Superior temporal gyrus (tissue), 1 donor: Measurements from ENCODE around the gene ITPR1.

Source experiments
- DNase-seq: peaks from one replicate; pipeline ENCODE4 v3.0.0-alpha.2; 2016; ENCODE audit errors: extremely low spot score

Gene ITPR1

DNA sequence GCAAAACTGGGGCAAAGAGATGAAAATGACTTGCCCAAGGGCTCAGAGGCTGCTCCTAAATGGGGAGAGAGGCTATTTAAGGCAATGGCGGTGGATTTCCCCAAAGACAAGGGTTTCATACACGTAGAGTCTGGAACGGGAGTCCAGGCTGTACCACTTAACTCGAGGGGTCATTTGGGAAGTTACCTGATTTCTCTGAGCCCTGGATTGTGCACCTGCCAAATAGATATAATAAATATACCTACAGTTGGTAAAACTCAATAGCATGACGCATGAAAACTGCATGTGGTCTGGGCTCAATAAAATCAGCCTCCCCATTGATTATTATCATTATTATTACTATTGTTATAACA lies 1.3 kb upstream of the ITPR1 start:
- no peak for DNase-seq

DNA sequence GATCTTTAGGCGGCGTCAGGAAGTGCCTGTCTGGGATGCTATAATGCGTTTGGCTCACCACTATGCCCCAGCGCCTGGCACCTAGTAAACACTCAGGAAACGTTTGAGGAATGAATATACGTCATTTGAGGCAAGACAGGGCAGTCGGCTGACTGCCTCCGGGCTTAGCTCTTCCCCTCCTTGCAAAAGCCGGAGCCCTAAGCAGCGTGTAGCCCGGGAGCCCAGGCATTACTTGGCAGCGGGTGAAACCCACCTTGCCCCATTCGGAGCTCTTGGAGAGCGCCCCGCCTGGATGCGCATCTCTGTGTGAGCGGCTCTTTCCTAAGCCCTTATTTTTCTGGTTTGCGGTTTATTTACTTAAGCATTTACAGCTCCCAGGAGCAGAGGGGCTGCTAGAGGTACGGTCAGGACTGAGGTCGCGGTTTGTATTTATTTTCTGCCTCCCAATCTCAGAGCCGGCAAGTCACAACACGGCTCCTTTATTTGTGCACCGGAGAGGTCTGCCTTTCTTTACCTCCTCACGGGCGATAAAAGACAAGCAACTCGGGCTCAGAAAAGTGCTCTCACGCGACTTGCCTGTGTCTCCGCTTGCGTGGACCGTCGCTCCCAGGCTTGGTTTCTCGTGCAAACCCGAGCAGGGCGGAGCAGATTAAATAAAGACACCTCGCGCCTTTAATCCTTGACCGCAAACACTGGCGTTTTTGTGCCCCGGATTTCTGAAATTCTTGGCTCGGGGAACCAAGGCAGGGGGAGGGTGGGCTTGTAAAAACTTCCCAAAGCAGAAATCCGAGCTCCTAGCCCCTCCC lies 737 bp upstream of the ITPR1 start:
- peak; percentile 56 for DNase-seq

DNA sequence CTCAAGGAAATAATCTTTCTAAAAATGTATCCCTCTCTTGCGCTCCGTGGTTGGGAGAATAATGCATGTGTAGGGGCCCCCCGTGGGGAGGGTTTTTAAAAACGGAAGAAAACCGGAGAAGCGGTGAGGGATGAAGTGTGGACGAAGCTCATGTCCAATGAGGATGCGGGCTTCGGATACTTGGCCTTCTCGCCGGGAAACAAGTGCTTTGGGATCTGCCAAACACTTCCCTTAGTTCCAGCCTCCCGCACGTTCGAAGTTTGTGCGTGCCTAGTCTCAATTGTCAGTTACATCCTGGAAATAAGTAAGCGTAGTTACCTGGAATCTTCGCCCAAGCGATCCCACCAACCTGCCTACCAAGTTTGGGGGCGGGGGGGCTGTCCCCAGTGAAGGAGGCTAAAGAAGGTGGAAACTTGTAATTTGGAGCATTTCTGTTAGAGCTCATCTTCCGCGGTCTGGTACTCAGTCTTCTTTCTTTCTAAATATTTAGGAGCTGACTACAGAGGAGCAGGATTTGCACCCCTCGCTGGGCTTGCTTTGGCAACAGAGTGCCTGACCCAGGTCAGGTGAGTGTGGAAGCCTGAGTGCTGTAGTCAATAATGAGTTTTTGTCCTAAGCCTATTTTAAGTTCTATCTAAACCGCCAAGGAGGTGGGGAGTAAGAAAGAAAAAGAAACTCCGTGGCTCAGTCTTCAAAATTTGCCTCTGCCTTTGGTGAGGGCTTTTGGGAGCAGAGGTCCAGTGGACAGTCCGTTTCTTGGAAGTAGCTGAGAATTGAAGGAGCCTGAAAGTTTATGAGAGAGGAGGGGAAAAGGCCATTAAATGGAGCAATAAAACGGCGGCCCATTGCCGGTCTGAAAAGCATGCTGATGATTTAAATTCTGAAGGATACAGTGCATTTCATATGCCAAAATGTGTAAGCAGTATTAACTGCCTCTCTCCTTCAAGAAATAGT lies 1.1 kb downstream of the ITPR1 start:
- DNase-seq, result peak; percentile 49

DNA sequence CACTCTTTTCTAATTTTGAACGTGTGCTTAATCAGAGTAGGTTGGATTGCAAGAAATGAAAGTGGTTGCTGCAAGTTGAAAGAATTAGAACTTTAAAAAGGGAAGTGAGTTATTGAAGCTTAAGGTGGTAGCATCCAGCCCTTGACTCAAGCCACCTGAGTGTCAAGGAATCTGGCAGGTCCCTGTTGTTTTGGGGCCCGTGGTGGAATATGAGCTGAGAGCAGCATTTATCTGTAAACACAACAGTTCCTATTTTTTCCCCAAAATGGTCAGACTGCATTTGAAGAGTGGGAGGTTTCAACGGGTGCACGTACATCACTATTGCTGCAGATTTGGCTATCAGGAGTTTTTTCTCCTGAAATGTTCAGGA lies 1.7 kb downstream of the ITPR1 start:
- no peak for DNase-seq

DNA sequence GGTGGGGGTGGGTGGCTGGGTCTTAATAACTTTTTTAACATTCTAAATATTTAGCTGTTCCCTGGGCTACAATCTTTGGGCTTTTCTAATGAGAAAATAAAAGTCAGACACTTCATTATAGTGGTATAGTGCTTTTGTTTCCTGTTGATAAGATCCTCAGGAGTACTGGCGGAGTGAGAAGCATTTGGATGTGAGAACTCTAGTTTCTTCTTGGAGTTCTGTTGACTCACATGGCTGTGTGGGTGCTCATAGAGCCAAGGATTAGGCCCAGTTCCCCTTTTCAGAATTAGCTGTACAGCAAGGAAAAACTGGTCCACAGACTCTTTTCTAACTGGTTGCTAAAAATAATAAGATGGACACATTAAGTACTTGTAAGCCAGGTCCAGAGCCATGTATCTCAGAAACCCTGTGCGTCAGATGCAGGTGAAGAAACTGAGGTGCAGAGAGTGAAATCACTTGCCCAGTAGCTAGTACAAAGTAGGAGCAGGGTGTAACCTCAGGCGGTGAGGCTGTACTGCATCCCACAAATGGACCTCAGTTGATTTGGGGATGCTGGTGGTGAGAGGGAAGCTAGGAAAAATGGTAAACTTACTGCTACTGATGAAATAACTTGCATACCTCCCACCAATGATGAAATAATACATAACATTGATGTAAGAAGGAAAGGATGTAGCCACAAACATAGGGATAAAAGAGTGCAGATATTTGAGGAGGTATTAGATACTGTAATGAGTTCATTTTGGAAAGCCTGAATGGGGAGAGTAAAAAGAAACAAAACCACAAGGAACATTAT lies 2.3 kb downstream of the ITPR1 start:
- DNase-seq, result peak; percentile 67

DNA sequence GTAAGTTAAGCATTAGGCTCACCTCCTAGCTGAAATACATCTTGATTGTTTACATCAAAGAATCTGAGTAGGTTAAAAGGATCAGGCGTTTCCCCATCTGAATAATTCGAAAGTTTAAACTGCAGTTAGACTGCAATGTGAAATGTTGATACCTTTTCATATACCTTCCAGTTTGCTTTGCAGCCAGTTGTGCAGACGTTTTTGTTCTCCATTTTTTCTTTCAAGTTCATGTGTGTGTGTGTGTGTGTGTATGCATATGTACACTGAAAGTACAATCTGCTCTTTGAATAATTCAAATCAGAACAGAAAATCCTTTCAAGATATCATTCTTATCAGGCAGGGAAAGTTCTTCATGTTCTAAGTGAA lies 2.9 kb downstream of the ITPR1 start:
- no peak for DNase-seq

DNA sequence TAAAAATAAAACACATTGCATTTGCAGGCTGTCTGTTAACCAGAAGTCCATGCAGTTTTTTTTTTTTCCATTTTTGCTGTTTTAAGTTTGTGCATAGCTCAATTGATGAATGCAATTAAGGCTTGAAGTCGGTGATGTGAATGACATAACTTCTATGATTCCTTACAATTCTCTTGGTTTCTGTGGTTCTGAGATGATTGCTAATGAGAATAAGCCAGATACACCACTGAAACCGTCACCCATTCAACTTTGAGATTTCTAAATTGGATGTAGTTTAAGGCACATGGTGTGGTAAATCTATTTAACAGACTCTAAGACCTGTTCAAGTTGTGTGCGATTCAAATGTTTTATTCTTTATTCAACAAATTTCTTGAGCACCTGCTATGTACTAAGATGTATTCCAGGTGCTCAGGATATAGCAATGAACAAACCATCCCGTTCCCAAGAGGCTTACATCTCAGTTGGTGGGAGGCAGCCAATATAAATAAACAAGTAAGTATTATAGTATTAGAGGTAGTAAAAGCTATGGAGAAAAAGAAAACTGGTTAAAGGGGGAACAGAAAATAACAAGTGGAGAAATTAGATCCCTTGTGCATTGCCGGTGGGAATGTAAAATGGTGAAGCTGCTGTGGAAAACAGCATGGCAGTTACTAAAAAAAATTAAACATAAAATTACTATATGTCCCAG lies 4.0 kb downstream of the ITPR1 start:
- DNase-seq, result no peak

DNA sequence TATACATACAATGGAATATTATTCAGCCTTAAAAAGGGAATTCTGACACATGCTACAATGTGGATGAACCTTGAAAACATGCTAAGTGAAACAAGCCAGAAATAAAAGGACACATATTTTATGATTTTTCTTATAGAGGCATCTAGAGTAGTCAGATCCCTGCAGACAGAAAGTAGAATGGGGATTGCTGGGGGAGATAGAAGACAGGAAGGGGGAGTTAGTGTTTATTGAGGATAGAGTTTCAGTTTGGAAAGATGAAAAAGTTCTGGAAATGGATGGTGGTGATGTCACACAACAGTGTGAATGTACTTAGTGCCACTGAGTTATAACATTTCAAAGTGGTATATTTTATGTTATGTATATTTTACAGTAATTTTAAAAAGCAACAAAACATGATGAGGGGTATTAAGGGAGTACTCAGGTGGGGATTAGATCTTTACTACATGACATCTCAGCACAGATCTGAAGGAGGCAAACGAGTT lies 4.7 kb downstream of the ITPR1 start:
- no peak for DNase-seq

DNA sequence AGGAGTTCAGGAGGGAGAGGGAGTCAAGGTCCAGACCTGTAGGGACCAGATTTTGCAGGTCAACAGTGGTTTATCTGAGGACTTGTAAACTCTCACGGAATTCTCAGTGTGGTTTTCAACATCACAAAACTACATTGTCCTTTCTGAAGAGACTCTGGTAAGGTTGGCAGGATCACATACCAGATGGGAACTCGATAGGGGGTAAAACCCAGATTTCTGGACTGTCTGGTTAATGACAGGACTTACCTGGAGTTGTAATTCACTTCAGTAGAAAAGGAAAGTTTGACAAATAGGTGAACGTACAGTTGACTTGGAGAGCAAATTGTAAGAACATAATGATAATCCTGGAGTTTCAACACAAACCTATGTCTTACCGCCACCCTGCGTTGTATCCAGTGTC lies 5.3 kb downstream of the ITPR1 start:
- no peak for DNase-seq

DNA sequence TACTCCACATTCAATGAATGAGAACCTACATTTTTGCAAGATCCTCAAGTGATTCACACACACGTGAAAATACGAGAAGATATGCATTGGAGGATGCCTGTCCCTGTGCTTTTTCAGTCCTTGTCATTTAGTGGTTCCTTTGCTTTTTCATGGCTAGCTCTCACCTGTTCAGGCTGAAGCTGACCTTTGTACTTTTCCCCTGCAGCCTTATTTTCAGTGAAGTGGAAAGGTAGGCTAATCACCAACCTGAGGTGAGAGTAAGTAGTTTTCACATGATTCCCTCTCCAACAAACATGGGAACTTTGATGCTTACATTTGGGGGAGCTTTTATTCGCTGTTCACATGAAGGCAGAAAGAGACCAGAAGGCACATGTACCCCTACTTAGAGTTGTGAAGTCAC lies 8.3 kb downstream of the ITPR1 start:
- DNase-seq, result no peak

DNA sequence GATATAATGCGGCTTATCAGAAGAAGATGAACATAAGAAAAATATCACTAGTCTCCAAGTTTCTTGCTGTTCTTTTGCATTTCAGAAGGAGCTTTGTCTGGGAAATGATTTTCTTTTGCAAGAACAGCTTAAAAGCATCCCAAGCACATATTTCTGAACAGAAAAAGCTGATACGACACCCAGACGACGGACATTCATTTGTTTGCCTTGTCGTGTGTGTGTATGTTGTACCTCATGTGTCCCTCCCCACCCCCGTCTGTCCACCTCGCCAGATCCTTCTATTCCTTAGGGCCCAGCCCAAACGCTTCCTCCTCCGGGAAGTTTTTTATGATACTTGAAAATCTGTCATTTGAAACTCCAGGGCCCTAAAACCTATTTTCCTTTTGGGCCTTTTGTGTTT lies 8.8 kb downstream of the ITPR1 start:
- DNase-seq, result no peak

DNA sequence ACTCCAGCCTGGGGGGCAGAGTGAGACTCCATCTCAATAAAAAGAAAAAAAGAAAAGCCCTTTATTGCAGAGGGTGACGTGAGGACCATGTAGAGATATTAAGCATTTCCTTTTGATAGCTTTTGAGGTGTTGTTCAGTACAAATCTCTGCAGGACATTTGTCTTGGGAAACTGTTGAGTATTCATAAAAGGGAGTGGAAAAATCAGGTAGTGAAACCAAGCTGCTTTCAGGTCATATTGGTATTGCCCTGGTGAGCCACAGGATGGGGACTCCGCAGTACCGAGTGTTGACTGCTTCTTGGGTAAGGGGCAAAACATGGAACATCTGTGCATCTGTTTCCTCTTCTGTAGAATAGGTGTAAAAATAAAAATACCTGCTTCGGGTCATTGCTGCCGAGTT lies 9.9 kb downstream of the ITPR1 start:
- DNase-seq, result no peak

DNA sequence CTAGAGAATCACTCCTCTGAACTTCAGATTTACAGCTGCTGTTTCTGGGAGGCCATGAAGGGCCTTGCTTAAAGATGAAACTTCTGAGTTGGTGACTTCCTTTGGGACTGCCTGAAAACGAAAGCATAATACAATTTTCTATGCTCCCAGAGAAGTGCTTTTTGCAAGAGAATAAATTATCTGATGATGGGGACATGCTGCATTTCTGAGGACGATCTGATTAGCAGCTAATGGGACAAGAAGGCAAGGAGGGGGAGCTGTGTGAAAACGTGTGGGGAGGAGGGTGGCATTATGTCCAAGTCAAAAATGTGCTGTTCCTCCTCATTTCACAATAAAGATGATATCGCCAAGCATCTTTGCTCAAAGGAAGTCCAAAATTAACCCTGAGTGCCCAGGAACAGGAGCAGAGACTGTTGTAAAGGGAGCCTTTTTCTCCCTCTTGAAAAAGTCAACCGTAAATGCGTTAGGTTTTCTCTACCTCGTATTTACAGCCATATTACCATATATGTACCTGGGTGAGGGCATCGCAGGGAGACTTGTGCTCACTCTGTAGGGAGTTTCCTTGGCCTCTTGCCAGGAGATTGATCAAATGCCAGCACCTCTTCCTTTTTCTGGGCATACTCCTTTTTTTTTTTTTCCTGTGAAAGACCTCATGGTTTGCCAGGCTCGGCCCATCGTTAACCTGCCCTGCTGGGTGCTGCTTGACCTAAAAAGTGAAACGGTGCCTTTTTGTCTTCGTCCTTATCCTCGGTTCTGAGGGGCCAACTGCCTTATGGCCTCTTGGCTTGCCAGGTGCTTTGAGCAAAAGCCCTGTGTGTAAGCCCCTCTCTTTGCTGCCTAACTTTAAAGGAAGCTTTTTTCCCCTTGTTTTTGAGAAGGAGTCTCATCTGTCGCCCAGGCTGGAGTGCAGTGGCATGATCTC lies 11.5 kb downstream of the ITPR1 start:
- no peak for DNase-seq

DNA sequence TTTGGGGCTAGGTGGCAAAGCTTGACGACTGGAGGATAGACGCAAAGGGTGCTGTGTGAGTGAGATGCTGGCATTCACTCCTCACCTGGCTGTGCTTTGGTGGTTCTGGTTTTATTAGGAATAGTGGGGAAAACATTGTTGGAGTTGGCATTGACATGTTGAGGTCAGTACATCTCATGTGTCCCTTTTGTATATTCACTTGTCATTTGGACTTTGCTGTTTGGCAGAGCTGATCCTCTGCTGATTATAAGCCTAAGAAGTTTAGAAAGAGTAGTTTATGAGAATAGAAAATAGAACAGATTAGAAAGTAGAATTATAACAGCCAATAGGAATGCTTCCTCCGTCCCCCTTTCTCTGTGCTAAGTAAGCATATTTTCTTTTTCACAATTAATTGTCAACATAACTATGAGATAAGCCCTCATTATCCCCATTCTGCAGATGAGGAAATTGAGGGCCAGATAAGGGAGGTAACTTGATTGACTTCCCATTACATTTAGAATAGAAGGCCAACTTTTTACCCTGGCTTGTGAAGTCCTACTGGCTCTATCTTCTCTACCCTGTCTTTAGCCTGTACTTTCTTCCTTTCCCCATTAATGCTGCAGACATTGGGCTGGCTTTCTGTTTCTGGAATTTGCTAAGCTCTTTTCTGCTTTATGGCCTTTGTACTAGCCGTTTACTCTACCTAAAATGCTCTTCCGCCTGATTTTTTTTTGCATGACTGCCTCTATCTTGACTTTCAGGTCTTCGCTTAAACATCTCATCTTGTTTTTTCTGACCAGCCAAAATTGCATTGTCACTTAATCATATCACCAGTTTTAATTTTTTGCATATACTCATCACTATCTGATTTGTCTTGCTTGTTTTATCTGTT lies 12.8 kb downstream of the ITPR1 start:
- no peak for DNase-seq

DNA sequence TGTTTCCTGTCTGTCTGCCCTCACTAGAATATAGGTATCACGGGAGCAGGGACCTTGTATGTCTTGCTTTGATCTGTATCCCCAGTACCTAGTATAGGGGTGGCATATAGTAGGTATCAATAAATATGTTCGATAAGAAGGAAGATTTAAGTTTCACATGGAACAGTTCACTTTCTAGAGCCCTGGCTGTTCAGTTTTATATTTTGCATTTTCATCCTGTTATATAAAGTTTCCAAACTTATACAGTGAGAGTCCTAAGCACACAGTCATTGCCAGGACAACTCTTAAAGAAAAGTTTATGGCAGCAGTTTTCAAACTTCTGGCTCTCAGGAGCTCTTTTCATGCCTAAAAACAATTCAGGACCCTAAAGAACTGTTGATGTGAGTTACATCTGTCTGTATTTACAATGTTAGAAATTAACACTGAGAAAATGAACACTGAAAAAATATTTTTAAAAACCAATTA lies 13.4 kb downstream of the ITPR1 start:
- DNase-seq, result no peak

DNA sequence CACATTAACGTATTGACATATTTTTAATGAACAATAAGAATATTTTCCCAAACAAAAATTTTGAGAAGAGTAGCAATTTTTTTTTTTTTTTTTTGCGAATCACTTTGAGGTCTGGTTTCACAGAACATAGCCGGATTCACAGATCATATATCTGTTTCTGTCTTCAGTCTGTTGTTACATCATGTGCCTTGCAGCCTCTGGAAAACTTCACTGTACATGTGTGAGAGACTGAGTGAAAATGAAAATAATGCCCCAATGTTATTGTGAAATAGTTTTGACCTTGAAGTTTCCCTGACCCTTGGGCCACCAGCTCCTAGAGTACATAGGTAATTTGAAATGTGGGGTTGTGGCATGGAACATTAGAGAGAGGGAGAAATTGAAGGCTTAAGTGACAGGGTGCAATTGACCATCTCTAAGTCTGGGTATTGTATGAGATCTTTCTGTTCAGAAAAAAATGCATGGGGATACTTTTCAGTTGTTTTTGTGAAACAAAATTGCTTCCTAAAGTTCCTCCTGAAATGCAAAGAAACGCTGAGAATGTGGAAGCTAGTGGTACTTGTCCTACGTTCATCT lies 14.0 kb downstream of the ITPR1 start:
- no peak for DNase-seq

DNA sequence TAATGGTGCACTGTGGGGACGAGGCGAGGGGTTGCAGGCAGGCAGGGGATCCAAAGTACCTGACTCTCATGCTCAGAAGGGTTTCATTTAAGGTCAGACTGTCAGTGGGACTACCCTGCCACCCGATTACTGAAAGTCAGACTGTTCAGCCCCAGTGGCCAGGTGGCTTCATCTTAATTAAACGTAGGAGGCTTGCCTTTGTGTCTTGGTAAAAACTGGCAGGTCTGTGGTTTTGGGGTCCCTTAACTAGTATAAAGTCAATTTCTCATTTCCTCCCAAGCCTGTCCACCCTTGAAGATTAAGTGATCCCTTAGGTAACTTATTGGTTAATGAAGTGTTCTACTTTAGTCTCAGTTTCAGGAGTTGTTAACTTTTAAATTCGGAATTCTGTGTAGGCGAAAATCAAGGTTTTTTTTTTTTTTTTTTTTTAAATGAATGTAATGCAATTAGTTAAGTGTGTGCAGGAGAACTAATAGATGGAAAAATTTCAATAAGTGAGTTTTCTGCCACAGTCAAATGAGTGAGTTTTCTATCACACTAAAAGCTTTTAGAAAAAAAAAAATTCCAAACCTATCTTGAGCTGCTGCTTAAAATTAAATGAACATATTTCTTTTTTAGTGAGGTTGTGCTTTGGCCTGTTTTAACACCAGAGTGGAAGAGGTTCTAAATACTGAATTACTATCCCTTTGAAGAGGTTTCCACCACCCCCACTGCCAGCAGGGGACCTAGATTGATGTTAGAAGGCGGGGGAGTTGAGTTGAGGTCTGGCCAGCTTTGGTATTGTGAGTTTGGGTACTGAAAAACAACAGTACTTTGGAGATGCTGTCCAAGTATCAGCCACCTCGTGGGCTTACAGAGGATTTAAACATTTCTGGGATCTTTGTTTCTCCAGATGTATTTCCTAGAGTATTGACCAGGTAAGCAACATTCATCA lies 15.2 kb downstream of the ITPR1 start:
- DNase-seq, result no peak

DNA sequence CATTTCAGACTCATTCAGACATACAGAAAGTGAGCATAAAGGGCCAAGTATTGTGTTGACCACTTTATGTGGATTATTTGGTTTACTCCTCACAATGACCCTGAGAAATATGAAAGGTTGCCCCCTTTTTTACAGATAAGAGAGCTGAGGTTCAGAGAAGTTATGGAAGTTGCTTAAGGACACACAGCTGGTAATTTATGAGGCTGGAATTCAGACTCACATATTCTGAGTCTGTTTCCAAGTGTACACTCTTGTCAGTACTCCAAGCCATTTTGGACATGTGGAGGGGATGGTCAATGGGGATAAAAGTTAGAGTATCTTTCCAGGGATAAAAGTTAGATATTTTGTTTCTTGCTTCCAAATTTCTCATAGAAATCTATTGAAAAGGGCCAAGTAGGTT lies 15.9 kb downstream of the ITPR1 start:
- no peak for DNase-seq
